Right lobe of liver (tissue), 6 donors: ENCODE results near the gene PRSS33. TPM values are rescaled to one million over a fixed set of nuclear protein-coding genes. Genes with fewer than 3 reads are reported as not detected.

Source experiments
- ATAC-seq, 4 donors: fragments of 200-7000 bp; cut with Tn5 transposase; one replicate each; pipeline ENCODE4 v1.9.1; 2020; ENCODE audit warnings: mild to moderate bottlenecking in 4 of 4, moderate library complexity in 4 of 4
- DNase-seq, 3 donors: peaks; one replicate each; pipeline ENCODE4 v3.0.0-alpha.2; 2020
- H3K27ac ChIP-seq, 3 donors: fragments of 200-600 bp; one replicate each; pipeline ENCODE4 v1.8.0; 2022
- H3K27me3 ChIP-seq, 2 donors: fragments of 200-600 bp; one replicate each; pipeline ENCODE4 v1.8.0; 2022
- H3K36me3 ChIP-seq, 4 donors: fragments of 200-600 bp; sonication (generic) in 1 of 4; one replicate each; pipeline versions ENCODE4 v1.5.1 to v1.8.0; 2017 to 2022; ENCODE audit warnings: control low read depth in 1 of 4
- H3K4me1 ChIP-seq, 4 donors: fragments of 200-600 bp; sonication (generic) in 1 of 4; one replicate each; pipeline versions ENCODE4 v1.5.1 to v1.8.0; 2017 to 2022; ENCODE audit warnings: control low read depth in 1 of 4
- H3K4me3 ChIP-seq, 3 donors: fragments of 200-600 bp; one replicate each; pipeline ENCODE4 v1.8.0; 2022
- H3K9me3 ChIP-seq, 4 donors: fragments of 200-600 bp; sonication (generic) in 1 of 4; one replicate each; pipeline versions ENCODE4 v1.5.1 to v1.8.0; 2017 to 2022; ENCODE audit warnings: control low read depth in 1 of 4
- CTCF ChIP-seq, 4 donors: fragments of 200-600 bp in 3 of 4; fragments of 450-650 bp in 1 of 4; IDR thresholded peaks; one replicate each; pipeline versions ENCODE4 v1.5.1 to v1.8.0; 2016 to 2022; ENCODE audit warnings: antibody characterized with exemption in 4 of 4, mild to moderate bottlenecking in 2 of 4
- POLR2A ChIP-seq: fragments of 450-650 bp; IDR thresholded peaks from one replicate; pipeline ENCODE4 v1.6.1; 2017; ENCODE audit warnings: antibody characterized with exemption, mild to moderate bottlenecking
- WGBS: methylation state at CpG from one replicate; pipeline ENCODE4 v1.1.6; 2018; ENCODE audit warnings: low coverage, low lambda C conversion rate; ENCODE audit not compliant: insufficient coverage; ENCODE audit errors: missing lambda C conversion rate; 5-methylcytosine and 5-hydroxymethylcytosine counted together
- intact Hi-C, 2 donors: fragments of 100-400 bp; cut with DNase I; formaldehyde crosslinking; loops; one replicate each; pipeline versions ENCODE4 v1.11.2 to v1.14.1; 2022
- total RNA-seq, 6 experiments: library from RNA; depleted of rRNA in 2 of 6; stranded (reverse); fragments of >200 nt in 2 of 6; fragmentation: NEBNext Ultra II Directional in 3 of 6; extraction: Animal tissue kit (Norgen Biotek cat#: 25700) in 3 of 6; gene quantifications; one replicate each; pipeline versions ENCODE4 v1.1.0 to v1.2.4, GENCODE V29; 2016 to 2023
- donor health status: DM: no; HTN: yes; CAD: no.
- donor health status: DM: no; HTN: no; CAD: no.
- donor health status: DM: no; HTN: no; CAD: no.
- donor health status: DM: no; HTN: yes; CAD: no.
- donor health status: DM: no; HTN: yes; CAD: no.

PRSS33 gene
- total RNA-seq, 6 experiments from 2014 or later, result not detected

GRCh38 chr16:2764718-2765117 lies 22.6 kb downstream of the PRSS33 start:
- no peak overlapping the region for H3K27ac ChIP-seq
- DNase-seq, result no peak
- H3K4me1 ChIP-seq, result no peaks in the 10 kb centered on the region
- intact Hi-C loops, result no loop called here
- no peak for ATAC-seq
- TF ChIP-seq POLR2A (no peak), CTCF (IDR thresholded peaks at IDR 0.05) (no peak)
- no peaks in the 10 kb centered on the region for H3K27me3 ChIP-seq
- no peaks in the 10 kb centered on the region for H3K9me3 ChIP-seq
- WGBS, result 100% methylated on average over 2 of the region's 9 CpGs
- H3K4me3 ChIP-seq, result no peak overlapping the region
- H3K36me3 ChIP-seq, result peaks cover 39 to 100% (median 73%) of the 10 kb centered on the region in 4 donors

- H3K27me3 ChIP-seq, result no peaks in the 10 kb centered on the region
- WGBS, result 88% methylated on average over 4 of the region's 6 CpGs
- H3K4me1 ChIP-seq, result no peaks in the 10 kb centered on the region
- intact Hi-C loops, result no loop called here
- H3K36me3 ChIP-seq, result peaks cover 49 to 100% (median 77%) of the 10 kb centered on the region in 4 donors
- peak in 3 of 4 donors; percentile 16 to 56 (median 37) for ATAC-seq
- H3K27ac ChIP-seq, result no peak overlapping the region
- no peak for DNase-seq
- no peaks in the 10 kb centered on the region for H3K9me3 ChIP-seq
- H3K4me3 ChIP-seq, result no peak overlapping the region
- no peak for TF ChIP-seq CTCF (IDR thresholded peaks at IDR 0.05)
- no peak for TF ChIP-seq POLR2A
These were observed 24.2 kb downstream of the PRSS33 start for GRCh38 chr16:2763173-2763572.

- ATAC-seq, result no peak
- no peaks in the 10 kb centered on the region for H3K9me3 ChIP-seq
- H3K36me3 ChIP-seq, result peaks cover 49 to 100% (median 77%) of the 10 kb centered on the region in 4 donors
- H3K4me3 ChIP-seq, result no peak overlapping the region
- no peaks in the 10 kb centered on the region for H3K4me1 ChIP-seq
- H3K27ac ChIP-seq, result no peak overlapping the region
- intact Hi-C loops, result no loop called here
- WGBS, result 99% methylated on average over 12 of the region's 13 CpGs
- TF ChIP-seq CTCF (IDR thresholded peaks at IDR 0.05) (no peak), POLR2A (no peak)
- DNase-seq, result no peak
- H3K27me3 ChIP-seq, result no peaks in the 10 kb centered on the region
These were observed 24.6 kb downstream of the PRSS33 start for GRCh38 chr16:2762711-2763110.

GRCh38 chr16:2761886-2762583 lies 25.3 kb downstream of the PRSS33 start:
- ATAC-seq (no peak), DNase-seq (no peak)
- H3K4me3 ChIP-seq, result no peak overlapping the region
- no peaks in the 10 kb centered on the region for H3K27me3 ChIP-seq
- no peak overlapping the region for H3K27ac ChIP-seq
- WGBS, result 100% methylated on average over 3 of the region's 42 CpGs
- no peak for TF ChIP-seq CTCF (IDR thresholded peaks at IDR 0.05)
- TF ChIP-seq POLR2A, result no peak
- no peaks in the 10 kb centered on the region for H3K4me1 ChIP-seq
- H3K9me3 ChIP-seq, result no peaks in the 10 kb centered on the region
- peaks cover 49 to 100% (median 75%) of the 10 kb centered on the region in 4 donors for H3K36me3 ChIP-seq
- intact Hi-C loops, result no loop called here
